SK-N-SH treated with all-trans-retinoic acid at 6 μM for 48 hours (cell line): ENCODE measurements around the gene TBX5.

ENCODE experiments used
- CREB5 ChIP-seq: fragments of 250-450 bp; sonication (Bioruptor Pico); IDR thresholded peaks from 2 replicates; pipeline ENCODE4 v1.5.1; 2020; ENCODE audit warnings: low read depth, mild to moderate bottlenecking, moderate library complexity
- GLIS3 ChIP-seq: fragments of 250-450 bp; sonication (Bioruptor Pico); IDR thresholded peaks from 2 replicates; pipeline ENCODE4 v1.5.0; 2020; ENCODE audit warnings: mild to moderate bottlenecking, moderate library complexity
- OSR1 ChIP-seq: fragments of 250-450 bp; sonication (Bioruptor Pico); IDR thresholded peaks from 2 replicates; pipeline ENCODE4 v1.8.0; 2022; ENCODE audit warnings: moderate library complexity, mild to moderate bottlenecking, inconsistent platforms
- RARB ChIP-seq: fragments of 250-450 bp; sonication (Bioruptor Pico); IDR thresholded peaks from 2 replicates; pipeline ENCODE4 v1.8.0; 2021; ENCODE audit warnings: mild to moderate bottlenecking, moderate library complexity
- TF ChIP-seq, protein P1 (sequence below): fragments of 250-450 bp; sonication (Bioruptor Pico); IDR thresholded peaks from 2 replicates; pipeline ENCODE4 v1.5.1; 2021; ENCODE audit warnings: mild to moderate bottlenecking, moderate library complexity

DNA sequence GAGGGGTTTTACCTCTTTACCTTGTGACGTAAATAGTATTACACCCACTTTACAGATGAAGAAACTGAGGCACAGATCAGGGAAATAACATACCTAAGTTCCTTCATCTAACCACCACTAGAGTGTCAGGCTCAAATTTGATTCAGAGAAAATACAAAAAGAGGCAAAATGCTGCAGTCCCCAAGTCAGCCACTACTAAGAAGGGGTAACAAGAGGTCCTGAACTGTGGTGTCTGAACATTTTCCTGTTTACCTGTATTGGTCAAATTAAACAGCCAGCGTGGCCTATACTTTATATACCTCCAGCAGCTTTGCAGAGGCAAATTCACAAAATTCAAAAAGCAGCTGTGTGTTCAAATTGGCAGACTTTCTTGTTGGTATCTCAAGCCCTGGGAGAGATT, 92.0 kb downstream of the TBX5 start:
- TF ChIP-seq OSR1 (CRISPR knock-in tag): no peak
- TF ChIP-seq RARB (CRISPR knock-in tag): no peak
- TF ChIP-seq, protein P1, sequence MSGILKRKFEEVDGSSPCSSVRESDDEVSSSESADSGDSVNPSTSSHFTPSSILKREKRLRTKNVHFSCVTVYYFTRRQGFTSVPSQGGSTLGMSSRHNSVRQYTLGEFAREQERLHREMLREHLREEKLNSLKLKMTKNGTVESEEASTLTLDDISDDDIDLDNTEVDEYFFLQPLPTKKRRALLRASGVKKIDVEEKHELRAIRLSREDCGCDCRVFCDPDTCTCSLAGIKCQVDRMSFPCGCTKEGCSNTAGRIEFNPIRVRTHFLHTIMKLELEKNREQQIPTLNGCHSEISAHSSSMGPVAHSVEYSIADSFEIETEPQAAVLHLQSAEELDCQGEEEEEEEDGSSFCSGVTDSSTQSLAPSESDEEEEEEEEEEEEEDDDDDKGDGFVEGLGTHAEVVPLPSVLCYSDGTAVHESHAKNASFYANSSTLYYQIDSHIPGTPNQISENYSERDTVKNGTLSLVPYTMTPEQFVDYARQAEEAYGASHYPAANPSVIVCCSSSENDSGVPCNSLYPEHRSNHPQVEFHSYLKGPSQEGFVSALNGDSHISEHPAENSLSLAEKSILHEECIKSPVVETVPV (CRISPR knock-in tag): no peak
- TF ChIP-seq GLIS3 (CRISPR knock-in tag): no peak
- TF ChIP-seq CREB5 (CRISPR knock-in tag): no peak
